ENCODE results near the gene SURF4. TPM values are rescaled to one million over a fixed set of nuclear protein-coding genes. Genes with fewer than 3 reads are reported as not detected.

Gene SURF4
- total RNA-seq, 4 donors from 2014 or later: 104 to 176 (median 139) TPM

- TF ChIP-seq CTCF (IDR thresholded peaks at IDR 0.05; ENCODE audit: low read depth): no peak
Observed at GRCh38 chr9:133344071-133344470, 31.8 kb downstream of the SURF4 start.

- no peak for TF ChIP-seq CTCF (IDR thresholded peaks at IDR 0.05; ENCODE audit: low read depth)
Observed at GRCh38 chr9:133342570-133342969, 33.3 kb downstream of the SURF4 start.

- TF ChIP-seq CTCF (IDR thresholded peaks at IDR 0.05; ENCODE audit: low read depth): no peak
Observed at GRCh38 chr9:133342069-133342406, 33.8 kb downstream of the SURF4 start.

GRCh38 chr9:133341369-133342068 lies 34.3 kb downstream of the SURF4 start:
- no peak for TF ChIP-seq CTCF (IDR thresholded peaks at IDR 0.05; ENCODE audit: low read depth)

- no peak for TF ChIP-seq CTCF (IDR thresholded peaks at IDR 0.05; ENCODE audit: low read depth)
Observed at GRCh38 chr9:133340916-133341315, 34.9 kb downstream of the SURF4 start.

- no peak for TF ChIP-seq CTCF (IDR thresholded peaks at IDR 0.05; ENCODE audit: low read depth)
Observed at GRCh38 chr9:133340256-133340655, 35.6 kb downstream of the SURF4 start.

GRCh38 chr9:133339641-133340040 lies 36.2 kb downstream of the SURF4 start:
- TF ChIP-seq CTCF (IDR thresholded peaks at IDR 0.05; ENCODE audit: low read depth): no peak
